ENCODE results near the gene DHCR24.

Gene DHCR24

DNA sequence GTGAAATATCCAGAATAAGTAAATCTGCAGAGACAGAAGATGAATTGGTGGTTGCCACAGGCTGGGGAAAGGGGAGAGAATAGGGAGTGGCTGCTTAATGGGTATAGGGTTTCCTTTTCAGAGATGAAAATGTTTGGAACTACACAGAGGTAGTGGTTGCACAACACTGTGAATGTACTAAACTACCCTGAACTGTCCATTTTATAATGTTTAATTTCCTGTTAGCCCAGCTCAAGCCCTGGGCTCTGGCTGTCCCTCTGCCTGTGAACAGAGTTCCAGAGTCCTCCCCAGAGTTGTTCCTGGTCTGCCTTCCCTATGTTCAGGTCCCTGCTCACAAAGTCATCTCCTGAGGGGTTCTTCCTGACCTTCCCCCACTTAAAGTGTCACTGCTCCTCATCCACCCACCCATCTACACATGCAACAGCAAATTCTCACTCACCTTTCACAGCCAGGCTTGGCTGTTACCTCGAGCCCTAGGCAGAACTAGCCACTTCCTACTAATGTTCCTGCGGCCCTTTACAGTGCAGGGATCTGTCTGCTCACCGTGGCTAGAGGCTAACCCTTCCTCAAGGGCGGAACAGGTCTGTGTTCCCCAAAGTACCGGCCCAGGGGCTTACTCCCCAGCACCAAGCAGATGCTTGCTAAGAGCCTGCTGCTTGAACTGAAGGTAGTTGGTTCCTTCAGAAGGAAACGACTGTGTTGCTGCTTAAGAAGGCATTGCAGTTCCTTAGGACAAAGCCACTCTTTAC, 22.4 kb downstream of the DHCR24 start:
- DNase-seq, result no peak

DNA sequence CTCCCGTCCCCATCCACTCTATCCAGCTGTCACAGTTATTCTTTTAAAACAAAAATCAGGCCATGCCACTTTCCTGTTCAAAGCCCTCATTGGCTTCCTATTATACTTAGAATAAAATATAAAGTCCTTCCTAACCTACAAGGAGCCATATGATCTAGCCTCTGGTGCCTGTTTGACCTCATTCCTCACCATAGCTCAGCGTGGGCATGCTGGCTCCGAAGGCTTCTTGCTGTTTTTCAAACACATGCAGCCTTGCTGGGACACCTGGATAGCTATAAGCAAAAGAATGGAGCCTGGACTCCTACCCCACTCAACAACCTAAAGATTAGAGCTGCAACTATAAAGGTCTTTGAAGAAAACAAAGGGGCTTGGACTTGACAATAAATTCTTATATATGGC, 23.7 kb downstream of the DHCR24 start:
- DNase-seq, result no peak

DNA sequence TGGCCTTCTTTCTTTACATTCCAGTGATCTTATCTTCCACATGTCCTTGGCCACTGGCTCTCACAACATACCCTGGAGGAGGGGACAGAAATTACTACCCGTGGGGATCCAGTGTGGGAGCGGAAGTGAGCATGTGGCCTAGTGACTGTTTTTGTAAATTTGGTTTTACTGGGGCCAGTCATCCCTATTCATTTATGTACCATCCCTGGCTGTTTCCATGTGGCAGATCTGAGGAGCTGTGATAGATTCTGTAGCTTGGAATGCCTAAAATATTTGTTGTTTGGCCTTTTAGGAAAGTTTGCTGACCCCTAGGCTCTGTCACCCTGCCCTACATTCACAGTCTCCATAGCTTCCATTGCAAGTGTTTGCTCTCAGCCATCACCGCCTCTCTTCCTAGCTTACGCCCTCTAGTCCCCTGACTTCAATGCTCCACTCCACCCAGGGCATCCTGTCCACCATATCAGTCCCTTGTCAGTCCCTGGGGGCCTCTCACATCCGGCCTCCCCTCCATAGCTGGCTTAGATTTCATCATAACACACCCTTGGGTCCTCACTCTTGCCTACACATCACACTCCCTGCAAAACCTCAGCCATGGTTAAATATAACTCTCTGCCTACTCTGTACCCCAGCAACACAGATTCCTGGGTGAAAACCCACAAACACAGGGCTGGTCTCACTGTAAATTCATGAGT, 25.8 kb downstream of the DHCR24 start:
- DNase-seq, result no peak

DNA sequence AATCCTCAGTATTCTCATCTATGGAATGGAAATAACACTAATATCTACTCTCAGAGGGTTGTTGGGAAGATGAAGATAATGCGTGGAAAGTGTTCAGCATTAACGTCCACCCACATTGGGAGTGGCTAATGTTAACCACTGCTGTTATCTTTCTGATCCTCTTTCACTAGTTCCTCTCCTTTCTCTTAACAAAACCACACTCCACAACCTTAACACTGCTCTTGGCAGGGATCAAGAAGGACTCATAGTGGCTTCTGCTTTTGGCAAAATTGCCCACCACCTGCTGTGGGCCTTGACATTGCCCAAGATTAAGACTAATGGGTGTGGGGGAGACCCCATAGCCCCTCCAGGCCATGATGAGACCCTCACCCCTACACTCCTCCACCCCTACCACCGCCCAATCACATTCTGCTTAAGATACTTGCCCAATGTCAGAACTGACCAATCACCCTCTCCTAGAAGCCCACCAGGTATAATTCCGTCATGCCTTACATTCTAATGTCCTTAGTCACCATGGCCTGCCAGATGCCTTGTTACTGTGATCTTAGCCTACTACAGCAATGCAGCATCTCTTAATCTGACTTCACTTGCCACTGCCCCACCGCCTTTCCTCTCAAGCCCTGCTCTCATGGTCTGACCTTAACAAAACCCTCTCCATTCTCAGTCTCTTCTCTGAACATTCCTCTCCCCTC, 27.1 kb downstream of the DHCR24 start:
- peak; percentile 31 for DNase-seq

DNA sequence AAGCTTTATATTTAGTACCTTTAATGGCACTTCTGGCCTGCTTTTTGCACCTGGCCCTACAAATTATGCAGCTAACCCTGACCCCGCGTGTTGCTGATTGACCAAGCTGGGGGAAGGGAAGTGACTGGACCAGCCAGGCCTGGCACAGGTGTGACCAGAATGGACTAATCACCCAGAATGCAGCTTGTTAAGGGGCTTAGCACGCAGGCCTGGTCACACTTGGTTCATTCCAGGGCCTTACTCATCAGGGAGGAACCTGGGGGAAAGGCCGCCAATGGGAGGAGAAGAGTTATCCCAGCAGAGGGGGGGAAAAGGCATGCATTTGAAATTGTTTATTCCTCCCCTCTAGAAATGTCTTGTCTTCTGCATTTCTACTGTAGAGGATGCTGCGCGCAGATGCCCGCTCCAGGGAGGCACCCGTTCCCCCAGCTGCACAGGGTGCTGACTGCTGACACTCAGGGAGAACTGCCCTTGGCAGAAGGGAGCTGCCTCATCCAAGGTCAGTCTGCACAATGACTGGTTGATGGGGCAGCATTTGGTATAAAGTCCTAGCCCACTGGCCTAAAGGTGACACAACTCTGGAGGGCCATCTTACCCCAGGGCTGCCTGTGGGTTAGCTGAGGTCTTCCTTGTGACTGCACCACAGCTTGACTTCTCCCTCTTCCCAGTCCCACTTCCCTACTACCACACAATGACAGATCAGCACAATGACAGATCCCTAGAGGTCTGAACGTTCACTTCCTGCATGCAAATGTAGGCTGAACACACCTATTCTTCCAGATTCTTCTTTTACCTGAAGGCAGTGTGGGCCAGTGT, 29.0 kb downstream of the DHCR24 start:
- no peak for DNase-seq

DNA sequence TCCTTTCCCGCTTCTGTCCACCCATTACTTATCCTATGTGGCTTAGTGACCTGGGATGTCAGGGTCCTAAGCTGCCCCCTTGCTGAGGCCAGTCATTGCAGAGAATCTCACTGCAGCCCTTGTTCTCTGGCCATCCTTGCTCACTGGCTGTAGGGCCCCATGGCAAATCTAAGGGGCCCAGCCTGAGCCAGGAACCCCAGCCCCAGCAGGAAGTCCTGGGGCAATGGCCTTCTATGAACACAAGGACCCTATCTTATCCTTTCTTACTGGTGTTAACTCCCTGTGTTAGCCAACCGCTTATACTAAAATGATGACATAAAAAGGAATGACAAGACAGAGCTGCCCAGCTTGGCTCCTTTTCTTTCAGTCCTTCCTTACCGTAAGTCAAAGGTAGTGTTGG, 29.9 kb downstream of the DHCR24 start:
- no peak for DNase-seq

DNA sequence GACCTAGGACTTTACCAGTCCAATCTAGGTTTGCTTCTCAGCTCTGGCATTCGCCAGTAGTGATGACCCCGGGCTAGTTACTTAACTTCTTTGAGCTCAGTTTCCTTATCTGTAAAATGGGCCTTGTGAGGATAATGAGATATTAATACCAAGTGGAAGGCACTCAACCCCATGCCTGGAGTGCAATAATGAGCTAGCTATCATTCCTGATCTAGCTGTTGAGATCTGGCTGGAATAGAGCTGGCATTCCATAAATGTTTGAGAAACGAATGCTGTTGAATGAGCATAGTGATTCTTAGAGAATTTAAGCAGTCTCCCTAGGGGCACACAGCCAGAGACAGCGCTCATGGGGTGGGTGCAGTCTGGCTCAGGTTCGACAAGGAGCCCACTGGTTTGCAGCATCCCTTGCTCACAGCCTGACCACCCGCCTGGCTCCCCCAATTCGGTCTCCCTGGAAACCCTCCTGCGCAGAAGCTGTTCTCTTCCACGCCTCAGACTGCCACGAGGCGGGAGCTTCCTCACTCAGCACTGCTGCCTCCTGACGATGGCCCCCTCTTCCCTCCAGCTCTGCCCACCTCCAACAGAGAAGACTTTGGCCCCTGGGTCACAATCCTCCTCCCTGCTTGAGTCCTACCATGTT, 32.5 kb downstream of the DHCR24 start:
- DNase-seq, result no peak

DNA sequence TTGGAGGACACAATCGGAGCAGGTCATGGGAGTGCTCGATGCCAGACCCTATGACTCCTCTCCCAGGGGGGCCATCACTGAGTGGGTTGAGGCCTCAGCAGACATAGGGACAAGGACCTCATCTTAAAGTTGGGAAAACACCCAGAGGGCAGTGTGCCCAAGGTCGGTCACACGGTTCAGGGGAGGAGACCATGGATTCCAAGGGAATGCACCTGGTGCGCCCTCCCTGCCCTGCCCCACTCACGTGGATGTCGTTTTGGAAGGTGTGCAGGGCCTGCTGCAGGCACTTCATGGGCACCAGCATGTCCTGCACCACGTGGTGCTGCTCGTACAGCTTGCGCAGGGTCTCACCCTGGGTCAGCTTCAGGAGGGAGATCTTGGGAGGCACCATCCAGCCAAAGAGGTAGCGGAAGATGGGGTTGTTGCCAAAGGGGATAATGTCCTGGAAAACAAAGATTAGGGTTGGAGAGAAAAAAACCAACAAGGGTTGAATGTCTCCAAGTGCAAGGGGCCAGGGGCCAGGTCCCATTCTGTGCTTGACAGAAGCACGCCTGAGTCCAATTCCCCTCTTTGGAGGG, 33.1 kb downstream of the DHCR24 start:
- DNase-seq, result no peak

DNA sequence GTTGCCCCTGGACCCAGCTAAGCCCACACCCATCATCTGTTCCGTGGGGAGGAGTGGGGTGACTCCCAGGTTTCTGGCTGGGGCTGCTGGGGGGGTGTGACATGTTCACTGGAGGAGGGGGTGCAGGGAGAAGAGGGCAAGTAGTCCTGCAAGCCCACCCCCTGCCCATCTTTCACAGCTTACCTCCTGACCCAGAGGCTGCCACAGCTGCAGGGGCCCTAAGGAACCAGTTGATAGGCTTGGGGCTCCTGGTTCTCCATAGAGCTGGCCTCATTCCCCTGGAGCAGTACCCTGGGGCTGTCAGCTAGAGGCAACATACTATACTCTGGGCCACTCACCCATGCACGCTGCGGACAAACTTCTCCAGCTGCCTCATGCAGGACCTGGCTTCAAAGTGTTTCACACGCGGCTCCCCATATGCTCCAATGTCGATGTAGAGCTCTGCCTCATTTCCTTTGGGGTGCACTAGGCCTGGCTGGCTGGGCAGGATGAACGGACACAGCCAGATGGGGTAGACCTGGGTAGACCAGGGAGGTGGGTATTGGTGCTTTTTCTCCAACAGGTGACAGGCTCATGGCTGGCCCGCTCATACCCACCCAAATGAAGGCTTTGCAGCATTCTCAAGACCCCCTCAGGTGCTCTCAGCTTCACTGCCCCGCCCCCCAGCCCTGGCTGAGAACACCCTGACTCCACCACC, 33.8 kb downstream of the DHCR24 start:
- no peak for DNase-seq

DNA sequence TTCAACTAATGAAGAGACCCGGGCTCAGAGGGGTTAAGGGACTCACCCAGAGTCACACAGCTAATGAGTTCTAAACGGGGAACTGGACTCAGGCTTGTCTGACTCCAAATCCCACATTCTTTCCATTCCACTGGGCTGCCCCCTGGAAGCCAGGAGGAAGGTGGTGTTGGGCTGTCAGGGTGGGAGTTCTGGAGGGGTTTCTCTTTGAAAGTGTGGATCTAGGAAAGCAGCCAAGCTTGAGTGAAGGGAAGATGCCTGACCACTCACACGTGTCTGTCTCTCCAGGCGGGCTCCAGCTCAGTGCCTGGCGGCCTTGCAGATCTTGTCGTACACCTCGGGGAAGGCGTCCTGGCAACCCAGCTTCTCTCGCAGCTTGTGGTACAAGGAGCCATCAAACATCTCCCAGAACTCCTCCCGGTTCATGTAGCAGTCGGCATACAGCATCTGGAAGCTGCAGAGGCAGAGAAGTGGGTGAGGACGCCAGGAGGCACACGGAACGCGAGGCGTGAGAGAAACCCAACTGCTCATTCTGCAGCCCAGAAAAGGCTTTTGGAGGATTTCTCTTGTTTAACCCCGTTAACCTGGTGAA, 35.0 kb downstream of the DHCR24 start:
- no peak for DNase-seq

DNA sequence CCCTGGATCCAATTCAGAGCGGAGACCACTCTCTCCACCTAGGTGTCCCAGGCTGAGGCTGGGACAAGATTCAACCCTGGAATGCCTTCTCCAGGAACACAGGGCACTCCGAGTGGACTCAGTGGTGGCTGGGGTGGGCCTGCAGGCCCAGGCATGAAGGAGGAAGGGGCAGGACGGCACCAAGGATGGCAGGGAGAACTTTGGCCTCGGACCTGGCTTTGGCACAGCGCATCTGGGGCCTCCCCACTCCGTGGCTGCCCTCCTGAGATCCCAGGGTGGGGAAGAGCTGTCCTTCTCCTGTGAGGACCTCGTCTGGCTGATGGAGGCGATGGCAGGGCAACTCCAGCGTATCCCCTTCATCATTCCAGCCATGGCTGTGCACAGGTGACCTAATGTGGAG, 35.6 kb downstream of the DHCR24 start:
- no peak for DNase-seq

DNA sequence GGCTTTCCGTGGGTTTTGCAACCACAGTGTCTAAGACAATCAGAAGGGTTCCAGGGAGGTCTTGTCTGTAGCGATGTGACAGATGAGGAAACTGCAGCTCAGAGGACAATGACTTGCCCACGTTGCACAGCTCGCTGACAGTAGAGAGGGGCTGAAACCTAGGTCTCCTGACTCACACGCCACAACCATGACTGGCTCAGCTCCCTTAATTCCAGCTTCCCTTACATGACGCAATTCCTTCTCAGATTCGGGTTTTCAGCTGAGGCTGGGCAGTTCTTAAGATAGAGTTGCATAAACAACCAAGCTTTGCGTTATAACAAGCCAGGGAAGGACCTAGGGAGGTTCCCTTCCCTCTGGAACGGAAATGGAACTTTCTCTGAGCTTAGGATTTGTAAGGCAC, 36.3 kb downstream of the DHCR24 start:
- DNase-seq, result no peak

DNA sequence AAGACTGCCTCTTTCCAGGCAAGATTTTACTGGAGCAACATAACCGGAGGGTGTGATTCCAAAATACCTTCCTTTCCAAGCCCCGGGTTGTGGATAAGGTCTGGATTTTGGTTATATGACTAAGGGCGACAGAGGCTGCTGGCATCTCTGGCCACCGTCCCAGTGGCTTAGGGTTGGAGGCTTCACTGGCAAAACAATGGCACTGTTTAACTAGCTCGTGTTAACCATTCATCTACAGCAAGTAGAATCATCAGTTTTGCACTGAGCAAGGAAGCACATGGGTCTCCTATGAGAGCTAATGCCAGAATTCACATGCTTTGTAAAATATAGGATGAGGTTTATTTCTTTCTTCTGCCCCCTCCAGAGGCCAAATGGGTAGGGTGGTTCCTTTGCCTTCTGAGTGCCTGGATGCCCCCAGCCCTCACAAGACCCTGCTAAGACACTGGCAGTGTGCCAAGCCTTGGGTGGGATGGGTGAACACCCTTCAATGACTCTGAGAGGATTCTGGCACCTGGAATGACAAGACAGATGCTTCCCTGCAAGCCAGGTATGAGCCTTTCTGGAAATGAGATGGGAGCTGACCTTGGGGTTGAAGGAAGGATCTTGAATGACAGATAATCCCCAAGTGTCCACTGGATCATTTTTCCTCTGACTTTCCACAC, 36.8 kb downstream of the DHCR24 start:
- DNase-seq, result no peak

DNA sequence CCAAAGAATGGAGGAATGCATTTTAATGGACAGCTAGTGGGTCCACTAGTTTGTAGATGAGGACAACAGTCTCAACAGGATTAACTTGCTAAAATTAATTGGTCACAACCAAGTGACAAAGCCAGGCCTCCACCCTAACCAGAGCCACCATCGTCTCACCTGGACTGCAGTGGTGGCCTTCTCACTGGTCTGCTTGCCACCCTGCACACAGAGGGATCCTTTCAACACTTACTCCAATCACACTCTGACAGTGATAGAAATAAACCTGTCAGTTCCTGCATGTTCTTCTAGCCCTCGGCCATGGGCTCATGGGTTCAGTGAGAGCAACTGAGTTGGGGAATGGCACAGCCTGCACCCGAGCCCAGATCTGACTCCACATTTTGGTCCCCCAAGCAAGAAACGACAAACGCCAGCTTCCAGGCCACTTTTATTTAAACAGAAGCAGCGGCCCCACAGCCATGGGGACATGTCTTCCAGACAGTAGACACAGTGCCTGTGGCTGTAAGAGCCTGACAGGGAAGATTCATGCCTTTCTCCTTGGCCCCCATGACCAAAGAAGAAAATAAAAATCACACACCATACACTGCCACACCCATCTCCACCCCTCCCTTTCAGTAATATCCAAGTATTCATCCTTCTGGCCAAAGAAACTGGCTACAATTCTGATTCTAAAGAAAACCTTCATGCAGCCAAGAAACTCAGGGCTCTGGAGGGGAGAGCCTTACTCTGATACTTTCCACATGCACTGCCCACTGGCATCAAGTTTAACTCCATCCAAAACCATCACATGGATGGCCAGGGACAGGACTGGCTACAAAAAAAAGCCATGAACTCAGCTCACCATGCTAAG, 37.6 kb downstream of the DHCR24 start:
- DNase-seq, result no peak

DNA sequence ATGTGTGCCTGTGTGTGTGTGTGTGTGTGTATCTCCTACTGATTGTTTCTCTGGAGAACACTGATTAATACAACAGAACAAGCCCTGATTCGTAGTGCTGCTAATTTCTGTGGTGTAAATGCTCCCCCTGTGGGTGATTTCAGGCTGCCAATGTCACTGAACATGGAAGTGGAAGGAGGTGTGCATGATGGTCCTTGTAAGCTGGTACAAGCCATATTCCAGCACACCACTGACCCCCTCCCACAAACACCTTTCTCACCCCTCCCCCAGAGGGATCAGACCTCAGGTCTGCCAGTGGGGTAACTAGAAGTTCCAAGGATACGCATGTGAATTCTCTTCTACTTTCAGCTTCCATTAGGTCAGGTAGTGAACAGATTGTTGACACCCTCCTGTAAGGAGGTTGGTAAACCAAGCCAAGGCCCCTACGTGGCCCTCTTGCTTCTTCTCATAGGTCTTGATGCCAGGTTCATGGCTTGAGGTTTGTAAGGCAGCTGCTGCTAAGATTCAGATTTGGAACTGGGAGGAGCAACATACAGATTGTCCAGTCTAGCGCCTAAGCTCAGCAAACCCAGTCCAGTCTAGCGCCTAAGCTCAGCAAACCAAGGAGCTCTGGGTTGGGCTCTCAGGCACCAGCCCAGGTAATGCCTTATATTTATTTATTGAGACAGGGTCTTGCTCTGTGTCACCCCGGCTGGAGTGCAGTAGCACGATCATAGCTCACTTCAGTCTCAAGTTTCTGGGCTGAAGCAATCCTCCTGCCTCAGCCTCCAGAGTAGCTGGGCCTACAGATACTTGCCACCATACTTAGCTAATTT, 38.7 kb downstream of the DHCR24 start:
- DNase-seq, result no peak

DNA sequence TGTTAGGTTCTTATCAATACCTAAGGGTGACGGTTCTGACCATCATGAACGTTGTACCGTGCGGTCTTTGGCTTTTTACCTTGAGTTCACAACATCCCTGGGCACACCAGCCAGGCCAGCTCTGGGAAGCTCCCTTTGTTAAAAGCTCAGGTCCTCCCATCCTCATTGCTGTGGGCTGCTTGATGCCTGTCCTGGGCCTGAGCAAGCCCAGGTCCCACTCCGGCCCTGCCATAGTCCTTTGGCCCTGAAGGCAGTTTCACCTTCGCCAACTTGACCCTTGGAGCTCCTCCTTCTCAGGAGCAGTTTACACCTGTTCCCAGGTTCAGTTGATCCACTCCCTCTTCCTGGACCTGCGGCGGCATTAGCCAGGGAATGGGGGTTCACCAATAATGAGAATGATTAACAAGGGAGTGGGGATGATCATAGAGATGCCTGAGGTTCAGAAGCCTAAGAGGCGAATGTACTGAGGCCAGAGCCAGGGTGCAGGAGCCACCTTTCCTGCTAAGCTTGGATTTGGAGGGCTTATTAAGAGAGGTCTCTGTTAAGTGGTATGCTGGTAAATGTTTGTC, 40.2 kb downstream of the DHCR24 start:
- DNase-seq, result no peak

DNA sequence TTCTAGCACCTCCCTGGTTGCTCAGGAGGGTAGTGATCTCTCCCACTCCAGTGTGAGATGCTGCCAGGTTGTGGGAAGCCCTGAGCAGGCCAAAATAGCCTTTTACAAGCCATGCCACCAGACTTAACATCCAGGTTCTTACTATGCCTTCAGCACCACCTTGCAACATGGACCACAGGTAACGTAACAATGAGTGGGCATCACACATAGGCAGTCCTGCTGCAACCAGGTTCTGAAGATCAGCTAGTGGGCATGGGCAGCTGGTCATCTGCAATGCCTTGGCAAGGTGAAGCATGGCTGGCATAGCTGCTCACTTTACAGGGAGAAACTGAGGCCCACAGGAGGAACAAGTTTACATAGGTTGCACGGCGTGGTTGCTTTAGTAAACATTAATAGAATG, 40.7 kb downstream of the DHCR24 start:
- DNase-seq, result no peak

DNA sequence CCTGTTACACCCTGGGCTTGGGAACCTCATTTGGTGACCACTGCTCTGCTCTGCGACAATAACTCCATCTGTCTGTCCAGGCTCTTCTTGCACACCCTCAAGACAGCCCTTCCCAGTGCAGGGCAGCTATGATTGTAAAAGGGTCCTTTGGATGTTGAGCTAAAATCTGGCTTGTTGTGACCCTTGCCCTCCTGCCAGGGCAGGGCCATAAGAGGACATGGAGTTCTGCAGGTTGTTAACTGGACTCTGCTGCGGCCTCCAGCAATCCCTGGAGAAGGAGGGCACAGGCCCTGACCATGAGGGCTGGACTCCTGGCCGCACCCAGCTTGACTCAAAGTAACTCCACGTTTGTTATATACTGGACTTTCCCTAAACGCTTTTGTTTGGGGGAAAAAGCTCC, 41.2 kb downstream of the DHCR24 start:
- DNase-seq, result no peak

DNA sequence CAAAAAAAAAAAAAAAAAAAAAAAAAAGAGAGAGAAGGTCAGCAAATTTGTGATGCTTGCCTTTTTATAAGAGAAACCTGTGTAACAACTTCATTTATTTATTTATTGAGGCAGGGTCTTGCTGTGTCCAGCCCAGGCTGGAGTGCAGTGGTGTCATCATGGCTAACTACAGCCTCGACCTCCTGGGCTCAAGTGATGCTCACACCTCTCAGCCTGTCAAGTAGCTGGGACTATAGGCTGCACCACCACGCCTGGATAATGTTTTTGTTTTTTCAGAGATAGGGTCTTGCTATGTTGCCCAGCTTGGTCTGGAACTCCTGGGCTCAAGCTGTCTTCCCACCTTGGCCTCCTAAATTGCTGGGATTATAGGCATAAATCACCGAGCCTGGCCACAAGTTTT, 42.4 kb downstream of the DHCR24 start:
- no peak for DNase-seq

Measured in 8988T (cell line).